Measurements from ENCODE around the gene SKP1. TPM values are rescaled to one million over a fixed set of nuclear protein-coding genes. Genes with fewer than 3 reads are reported as not detected.

Gene SKP1
- total RNA-seq, 1 experiment from 2014 or later, result 411 TPM

DNA sequence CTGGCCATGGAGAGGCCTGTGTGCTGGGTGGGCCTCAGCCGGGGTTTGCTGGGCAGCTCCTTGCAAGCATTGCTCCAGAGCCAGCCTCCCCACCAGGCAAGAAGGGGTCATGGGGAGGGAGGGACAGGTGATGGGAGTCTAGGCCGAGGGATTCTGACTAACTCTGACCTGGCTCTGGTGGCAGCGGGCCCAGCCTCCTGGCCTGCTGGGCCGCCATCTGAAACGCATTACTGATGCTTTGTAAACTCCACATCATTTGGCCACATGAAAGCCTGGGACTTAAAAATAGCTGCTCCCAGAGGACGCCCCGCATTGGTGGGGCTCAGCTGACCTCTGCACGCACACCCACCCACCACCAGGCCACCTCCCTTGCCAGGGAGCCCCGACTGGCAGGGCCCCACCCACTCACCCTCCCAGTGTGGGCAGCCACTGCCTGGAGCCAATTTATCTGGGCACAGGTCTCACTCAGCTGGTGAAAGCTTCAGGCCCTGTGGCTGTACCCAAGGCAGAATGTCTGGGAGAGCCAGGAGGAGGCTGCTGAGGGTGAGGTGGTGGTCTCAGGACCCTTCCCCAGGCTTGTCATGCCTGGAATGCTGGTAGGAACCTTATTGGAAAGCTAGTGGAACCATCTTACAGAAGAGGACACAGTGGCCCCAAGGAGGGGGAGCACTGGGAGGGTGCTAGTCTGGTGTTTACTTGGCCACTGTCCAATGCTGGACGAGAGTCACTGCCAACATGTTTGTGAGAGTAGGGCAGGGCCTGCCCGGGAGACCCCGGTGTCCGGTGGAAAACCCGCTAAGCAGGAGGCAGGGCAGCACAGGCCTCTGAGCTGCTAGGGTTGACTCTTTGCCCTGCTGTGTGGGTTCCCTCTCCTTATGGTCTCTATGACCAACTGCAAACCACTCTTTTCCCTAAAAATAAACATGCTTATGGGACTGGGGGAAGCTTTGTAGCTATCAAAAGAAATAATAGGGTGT lies 51.4 kb downstream of the SKP1 start:
- peaks cover 51% of the 10 kb centered on the region for H3K36me3 Mint-ChIP-seq (ENCODE audit: insufficient read depth, unreplicated experiment)
- no peaks in the 10 kb centered on the region for H3K27me3 Mint-ChIP-seq (ENCODE audit: unreplicated experiment)
- intact Hi-C loops (cut with micrococcal nuclease; ENCODE audit: unreplicated experiment), result no loop called here
- peak; percentile 23 for DNase-seq
- H3K9me3 Mint-ChIP-seq (ENCODE audit: low read depth, unreplicated experiment), result no peaks in the 10 kb centered on the region
- H3K27ac Mint-ChIP-seq (ENCODE audit: unreplicated experiment), result peak overlapping the region; percentile 44
- H3K4me3 Mint-ChIP-seq (ENCODE audit: low read depth, unreplicated experiment), result no peak overlapping the region
- CTCF ChIA-PET, result interaction anchor here (0.6 to 4.4 kb wide), 6 partner anchors 8 to 420 kb away, joined by 3 to 13 read pairs (median 4); partner anchors contain the start of gene TCF7
- TF ChIP-seq, protein P1, sequence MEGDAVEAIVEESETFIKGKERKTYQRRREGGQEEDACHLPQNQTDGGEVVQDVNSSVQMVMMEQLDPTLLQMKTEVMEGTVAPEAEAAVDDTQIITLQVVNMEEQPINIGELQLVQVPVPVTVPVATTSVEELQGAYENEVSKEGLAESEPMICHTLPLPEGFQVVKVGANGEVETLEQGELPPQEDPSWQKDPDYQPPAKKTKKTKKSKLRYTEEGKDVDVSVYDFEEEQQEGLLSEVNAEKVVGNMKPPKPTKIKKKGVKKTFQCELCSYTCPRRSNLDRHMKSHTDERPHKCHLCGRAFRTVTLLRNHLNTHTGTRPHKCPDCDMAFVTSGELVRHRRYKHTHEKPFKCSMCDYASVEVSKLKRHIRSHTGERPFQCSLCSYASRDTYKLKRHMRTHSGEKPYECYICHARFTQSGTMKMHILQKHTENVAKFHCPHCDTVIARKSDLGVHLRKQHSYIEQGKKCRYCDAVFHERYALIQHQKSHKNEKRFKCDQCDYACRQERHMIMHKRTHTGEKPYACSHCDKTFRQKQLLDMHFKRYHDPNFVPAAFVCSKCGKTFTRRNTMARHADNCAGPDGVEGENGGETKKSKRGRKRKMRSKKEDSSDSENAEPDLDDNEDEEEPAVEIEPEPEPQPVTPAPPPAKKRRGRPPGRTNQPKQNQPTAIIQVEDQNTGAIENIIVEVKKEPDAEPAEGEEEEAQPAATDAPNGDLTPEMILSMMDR (IDR thresholded peaks at IDR 0.05; ENCODE audit: unreplicated experiment), result no peak
- BruUV-seq (replicated peaks), result no TSS peak
- H3K4me1 Mint-ChIP-seq (ENCODE audit: low read depth, unreplicated experiment), result peaks cover 12% of the 10 kb centered on the region

- no peak overlapping the region for H3K4me3 Mint-ChIP-seq (ENCODE audit: low read depth, unreplicated experiment)
- intact Hi-C loops (cut with micrococcal nuclease; ENCODE audit: unreplicated experiment), result no loop called here
- no peaks in the 10 kb centered on the region for H3K9me3 Mint-ChIP-seq (ENCODE audit: low read depth, unreplicated experiment)
- no TSS peak for BruUV-seq (replicated peaks)
- DNase-seq, result no peak
- H3K27ac Mint-ChIP-seq (ENCODE audit: unreplicated experiment), result no peak overlapping the region
- H3K36me3 Mint-ChIP-seq (ENCODE audit: insufficient read depth, unreplicated experiment), result peaks cover 54% of the 10 kb centered on the region
- H3K4me1 Mint-ChIP-seq (ENCODE audit: low read depth, unreplicated experiment), result peaks cover 12% of the 10 kb centered on the region
- TF ChIP-seq, protein P1 (IDR thresholded peaks at IDR 0.05; ENCODE audit: unreplicated experiment), result no peak
- CTCF ChIA-PET, result interaction anchor here (0.9 to 4.4 kb wide), 5 partner anchors 9 to 85 kb away, joined by 3 to 13 read pairs (median 4); partner anchors contain the start of gene TCF7
- no peaks in the 10 kb centered on the region for H3K27me3 Mint-ChIP-seq (ENCODE audit: unreplicated experiment)
These were observed 52.3 kb downstream of the SKP1 start for GRCh38 chr5:134124289-134125038.

GRCh38 chr5:134123360-134123759 lies 53.4 kb downstream of the SKP1 start:
- Mint-ChIP-seq H3K9me3 (ENCODE audit: low read depth, unreplicated experiment) (no peaks in the 10 kb centered on the region), H3K36me3 (ENCODE audit: insufficient read depth, unreplicated experiment) (peaks cover 49% of the 10 kb centered on the region), H3K4me1 (ENCODE audit: low read depth, unreplicated experiment) (peaks cover 12% of the 10 kb centered on the region), H3K4me3 (ENCODE audit: low read depth, unreplicated experiment) (no peak overlapping the region), H3K27ac (ENCODE audit: unreplicated experiment) (no peak overlapping the region), H3K27me3 (ENCODE audit: unreplicated experiment) (no peaks in the 10 kb centered on the region)
- intact Hi-C loops (cut with micrococcal nuclease; ENCODE audit: unreplicated experiment), result no loop called here
- no peak for DNase-seq
- no TSS peak for BruUV-seq (replicated peaks)
- CTCF ChIA-PET, result interaction anchor here (0.6 to 1.1 kb wide), 2 partner anchors 21 to 84 kb away, joined by 3 to 5 read pairs; no protein-coding TSS in a partner anchor
- TF ChIP-seq, protein P1 (IDR thresholded peaks at IDR 0.05; ENCODE audit: unreplicated experiment), result no peak

DNA sequence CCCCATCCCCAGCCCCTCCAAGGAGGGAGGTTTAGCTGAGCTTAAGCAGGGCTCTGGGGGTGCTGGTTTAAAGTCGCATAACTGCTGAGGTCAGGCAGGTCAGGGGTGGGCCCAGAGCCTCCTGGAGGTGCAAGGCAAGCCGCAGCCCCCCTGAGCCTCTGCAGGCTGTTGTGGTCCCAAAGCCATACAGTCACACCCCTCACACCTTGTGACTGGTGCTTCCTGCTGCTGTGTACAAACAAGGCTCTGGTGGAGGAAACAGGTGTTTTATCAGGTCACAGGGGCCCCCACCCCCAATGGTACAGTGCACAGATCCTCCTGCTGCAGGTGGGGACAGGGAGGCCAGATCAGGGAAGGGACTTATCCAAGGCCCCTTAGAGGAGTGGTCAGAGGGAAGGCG lies 54.2 kb downstream of the SKP1 start:
- no peak overlapping the region for H3K4me3 Mint-ChIP-seq (ENCODE audit: low read depth, unreplicated experiment)
- CTCF ChIA-PET, result interaction anchor here (0.6 kb wide), 2 partner anchors 20 to 63 kb away, joined by 4 to 5 read pairs; no protein-coding TSS in a partner anchor
- TF ChIP-seq, protein P1 (IDR thresholded peaks at IDR 0.05; ENCODE audit: unreplicated experiment), result no peak
- no peak for DNase-seq
- no peak overlapping the region for H3K27ac Mint-ChIP-seq (ENCODE audit: unreplicated experiment)
- H3K9me3 Mint-ChIP-seq (ENCODE audit: low read depth, unreplicated experiment), result no peaks in the 10 kb centered on the region
- no peaks in the 10 kb centered on the region for H3K27me3 Mint-ChIP-seq (ENCODE audit: unreplicated experiment)
- peaks cover 12% of the 10 kb centered on the region for H3K4me1 Mint-ChIP-seq (ENCODE audit: low read depth, unreplicated experiment)
- no TSS peak for BruUV-seq (replicated peaks)
- peaks cover 41% of the 10 kb centered on the region for H3K36me3 Mint-ChIP-seq (ENCODE audit: insufficient read depth, unreplicated experiment)
- intact Hi-C loops (cut with micrococcal nuclease; ENCODE audit: unreplicated experiment), result no loop called here

All from Calu3 (cell line).